HG03442 (cell line): ENCODE results near the gene MEPCE.
"Not testable (repeated sequence)": the region's sequence is repeated elsewhere in the genome, so short reads cannot be mapped to it uniquely, and the experiment has no call there.

Experiments
- ATAC-seq: cut with Tn5 transposase; IDR thresholded peaks from one replicate; pipeline ENCODE4 v1.9.1; 2021; ENCODE audit warnings: mild to moderate bottlenecking, moderate library complexity; ENCODE audit not compliant: unreplicated experiment

The MEPCE gene

GRCh38 chr7:100429637-100430492 is at the start of gene MEPCE:
MEPCE (plus strand) TSS chr7:100429831; CDS start chr7:100430019, 188 bp downstream.
- ATAC-seq: peak; percentile 40

GRCh38 chr7:100380196-100380595 is 49.4 kb upstream of the MEPCE start:
- ATAC-seq: no peak

GRCh38 chr7:100381531-100382233 is 47.9 kb upstream of the MEPCE start:
- ATAC-seq: not testable (repeated sequence)

- not testable (repeated sequence) for ATAC-seq
Observed at GRCh38 chr7:100382234-100382853, 47.3 kb upstream of the MEPCE start.

- ATAC-seq: no peak
Observed at GRCh38 chr7:100384628-100385294, 44.9 kb upstream of the MEPCE start.

GRCh38 chr7:100386940-100387339 is 42.7 kb upstream of the MEPCE start:
- ATAC-seq: no peak

GRCh38 chr7:100387695-100388094 is 41.9 kb upstream of the MEPCE start:
- ATAC-seq: no peak

GRCh38 chr7:100389437-100390088 is 40.1 kb upstream of the MEPCE start:
- no peak for ATAC-seq

- no peak for ATAC-seq
Observed at GRCh38 chr7:100390286-100391009, 39.2 kb upstream of the MEPCE start.

GRCh38 chr7:100393233-100393905 is 36.3 kb upstream of the MEPCE start:
- ATAC-seq: no peak

GRCh38 chr7:100394077-100394476 is 35.6 kb upstream of the MEPCE start:
- no peak for ATAC-seq

GRCh38 chr7:100396421-100396982 is 33.1 kb upstream of the MEPCE start:
- peak; percentile 81 for ATAC-seq

GRCh38 chr7:100397315-100398081 is 32.1 kb upstream of the MEPCE start:
- no peak for ATAC-seq

- ATAC-seq: no peak
Observed at GRCh38 chr7:100398239-100398638, 31.4 kb upstream of the MEPCE start.

GRCh38 chr7:100400041-100400440 is 29.6 kb upstream of the MEPCE start:
- ATAC-seq: no peak

- no peak for ATAC-seq
Observed at GRCh38 chr7:100400656-100401055, 29.0 kb upstream of the MEPCE start.

GRCh38 chr7:100401811-100402210 is 27.8 kb upstream of the MEPCE start:
- ATAC-seq: no peak

GRCh38 chr7:100402241-100402640 is 27.4 kb upstream of the MEPCE start:
- ATAC-seq: no peak
